GM21390 (cell line): Measurements from ENCODE around the gene SLC10A7.

ENCODE experiments used
- ATAC-seq: cut with Tn5 transposase; IDR thresholded peaks from one replicate; pipeline ENCODE4 v1.9.1; 2021; ENCODE audit not compliant: unreplicated experiment

SLC10A7 gene

DNA sequence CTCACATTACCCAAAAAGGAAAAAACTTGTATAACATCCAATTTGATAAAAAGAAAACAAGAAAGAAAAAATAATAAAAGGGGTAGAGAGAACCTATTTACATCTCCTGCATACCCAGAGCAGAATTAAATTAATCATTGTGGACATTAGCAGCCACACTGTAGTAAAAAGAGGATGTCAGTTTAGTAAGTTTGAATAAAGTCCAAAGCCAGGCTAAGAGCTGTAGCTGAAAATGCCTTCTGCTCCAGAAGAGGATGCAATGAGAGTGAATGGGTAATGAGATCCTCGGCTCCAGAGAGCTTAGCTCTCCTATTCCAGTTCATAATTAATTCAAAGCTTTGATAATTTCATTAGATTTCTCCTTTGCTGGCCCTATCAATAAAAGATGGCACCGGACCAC is 78.2 kb downstream of the SLC10A7 start:
- no peak for ATAC-seq

DNA sequence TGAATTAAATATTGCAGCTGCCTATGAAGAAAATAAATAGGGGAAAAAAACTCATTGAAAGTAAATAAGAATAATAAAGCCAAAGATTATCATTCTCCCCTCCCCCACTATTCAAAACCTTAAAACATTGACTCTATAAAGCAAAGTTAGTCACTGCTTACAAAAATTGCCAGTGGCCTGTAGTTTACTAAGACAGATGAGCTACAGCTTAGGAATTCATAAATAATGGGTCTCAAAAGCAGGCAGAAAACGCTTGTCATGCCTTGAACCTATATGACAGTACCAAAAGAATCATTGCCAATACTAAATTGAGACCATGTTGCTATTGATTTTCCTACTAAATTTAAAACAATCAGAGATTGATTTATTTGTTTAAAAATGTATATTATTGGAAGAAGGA is 78.9 kb downstream of the SLC10A7 start:
- no peak for ATAC-seq

DNA sequence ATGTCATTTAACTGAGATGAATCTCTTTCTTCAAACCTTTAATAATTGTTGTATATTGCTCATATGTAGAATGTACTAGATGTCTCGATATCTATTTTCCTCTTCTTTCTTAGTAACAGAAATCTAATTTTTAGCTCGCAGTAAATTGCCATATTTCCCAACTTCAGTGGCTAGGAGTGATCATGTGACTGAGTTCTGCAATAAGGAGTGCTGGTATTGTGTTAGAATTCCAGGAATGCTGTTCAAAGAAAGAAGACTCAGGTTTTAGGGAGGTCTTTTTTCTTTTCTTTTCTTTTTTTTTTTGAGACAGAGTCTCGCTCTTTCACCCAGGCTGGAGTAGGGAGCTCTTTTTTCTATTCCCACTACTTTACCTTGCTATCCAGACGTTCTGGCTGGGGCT is 81.7 kb downstream of the SLC10A7 start:
- no peak for ATAC-seq

DNA sequence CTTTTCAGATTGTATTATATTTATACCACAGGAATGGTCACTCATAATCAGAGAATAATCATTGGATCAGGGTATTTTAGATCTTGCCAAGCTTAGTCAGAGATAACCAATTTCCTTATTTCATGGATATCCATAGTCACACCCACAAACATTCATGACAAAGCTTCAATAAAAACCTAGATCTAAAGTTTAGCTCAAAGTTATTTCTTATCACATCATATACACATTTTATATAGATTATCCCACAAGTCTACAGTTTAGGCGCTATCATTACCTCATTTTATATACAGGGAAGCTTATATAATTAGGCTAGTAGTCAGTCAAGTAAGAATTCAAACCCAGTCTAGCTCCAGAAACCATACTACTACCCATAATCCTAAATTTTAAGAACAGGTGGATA is 82.3 kb downstream of the SLC10A7 start:
- no peak for ATAC-seq

DNA sequence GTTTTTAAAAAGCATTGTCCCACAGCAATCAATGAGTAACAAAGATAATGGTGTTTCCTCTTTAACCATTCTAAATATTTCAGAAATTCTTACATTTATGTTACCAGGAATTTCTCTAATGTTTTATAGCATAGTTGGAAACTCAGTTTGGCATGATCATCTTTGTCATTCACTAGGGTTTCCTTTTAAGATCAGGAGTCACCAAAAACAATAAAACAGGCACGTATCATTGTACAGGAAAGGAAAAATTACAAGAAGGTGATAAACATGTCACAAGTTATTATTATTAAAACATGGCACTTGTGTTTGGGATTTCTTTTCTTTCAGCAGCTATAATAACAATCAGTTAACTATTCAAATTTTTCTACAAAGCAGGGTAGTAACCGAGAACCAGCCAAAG is 84.0 kb downstream of the SLC10A7 start:
- ATAC-seq = no peak

DNA sequence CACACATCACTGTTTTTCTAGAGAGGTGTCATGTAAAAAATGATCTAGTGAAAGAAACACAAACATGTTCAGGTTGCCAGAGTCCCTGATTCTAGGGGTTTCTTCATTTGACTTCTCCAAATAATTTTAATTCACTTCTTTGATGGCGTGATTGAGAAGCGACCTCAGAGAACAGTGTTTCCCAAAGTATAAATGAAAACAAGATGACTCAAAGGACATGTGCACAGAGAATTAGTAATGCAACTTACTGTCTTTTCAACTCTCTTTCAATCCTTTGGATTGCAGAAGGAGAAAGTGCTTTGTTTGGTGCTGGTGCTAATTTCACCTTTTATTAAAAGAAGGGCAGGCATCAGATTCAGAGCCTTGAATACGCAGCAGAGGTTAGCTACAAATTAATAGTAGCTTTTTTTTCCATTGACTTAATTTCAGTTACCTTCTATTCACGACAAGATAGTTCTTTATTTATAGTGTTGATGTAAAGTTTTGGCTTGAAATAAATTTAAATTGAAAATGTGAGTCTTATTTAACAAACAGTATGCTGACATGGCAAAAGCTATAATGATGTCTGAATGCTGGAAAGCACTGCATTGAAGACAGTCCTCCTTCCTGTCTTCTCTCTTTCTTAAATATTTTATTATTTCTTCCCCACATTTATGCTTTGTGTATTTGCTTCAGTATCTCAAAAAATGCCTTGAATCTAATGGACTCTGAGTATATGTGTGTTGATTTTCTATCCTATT is 85.1 kb downstream of the SLC10A7 start:
- no peak for ATAC-seq

DNA sequence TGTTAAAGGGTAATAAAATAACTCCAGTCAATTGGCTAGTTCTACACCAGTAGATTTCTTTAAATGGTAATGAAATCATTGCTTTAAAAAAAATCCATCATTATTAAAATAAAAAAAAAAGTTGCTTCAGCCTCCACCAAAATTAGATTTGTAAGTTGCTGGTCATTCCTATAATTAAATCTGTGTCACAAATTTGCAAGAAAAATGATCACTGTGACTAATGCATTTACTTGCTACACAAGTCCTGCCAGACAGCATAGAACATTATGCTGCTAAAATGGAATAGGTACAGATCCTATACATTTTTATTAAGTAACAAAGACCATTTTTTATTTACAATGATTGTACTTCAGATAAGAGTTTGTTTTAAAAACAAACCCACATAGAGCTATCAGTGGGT is 85.8 kb downstream of the SLC10A7 start:
- ATAC-seq = no peak

DNA sequence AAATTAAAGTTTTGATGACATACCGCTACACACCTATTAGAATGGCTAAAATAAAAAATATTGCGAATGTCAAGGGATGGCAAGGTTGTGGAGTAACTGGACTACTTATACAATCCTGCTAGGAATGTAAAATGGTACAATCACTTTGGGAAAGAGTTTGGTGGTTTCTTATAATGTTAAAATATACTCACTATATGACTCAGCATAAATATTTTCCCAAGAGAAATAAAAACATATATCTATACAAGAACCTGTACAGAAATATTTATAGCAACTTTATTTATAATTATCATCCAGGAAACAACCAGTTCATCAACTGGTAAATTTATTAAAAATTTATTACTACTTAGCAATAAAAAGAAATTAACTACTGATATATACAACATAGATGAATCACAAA is 89.7 kb downstream of the SLC10A7 start:
- ATAC-seq = no peak

DNA sequence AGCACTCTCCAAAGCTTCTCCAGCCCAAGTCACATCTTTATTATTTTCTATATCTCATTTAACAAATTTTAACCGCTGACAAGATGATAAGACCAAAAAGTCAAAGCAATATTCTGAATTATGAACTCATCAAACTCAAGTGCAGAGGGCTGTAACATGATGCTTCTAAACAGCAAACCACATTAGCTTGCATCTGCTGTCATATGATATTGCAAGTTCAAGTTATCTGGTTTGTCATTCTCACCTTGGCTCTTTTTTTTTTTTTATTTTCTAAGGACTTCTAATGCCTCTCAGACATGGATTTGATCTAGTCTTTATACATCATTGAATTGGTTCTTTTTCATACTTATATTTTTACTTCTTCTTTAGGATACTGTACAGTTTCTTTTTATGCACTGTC is 93.4 kb downstream of the SLC10A7 start:
- no peak for ATAC-seq

DNA sequence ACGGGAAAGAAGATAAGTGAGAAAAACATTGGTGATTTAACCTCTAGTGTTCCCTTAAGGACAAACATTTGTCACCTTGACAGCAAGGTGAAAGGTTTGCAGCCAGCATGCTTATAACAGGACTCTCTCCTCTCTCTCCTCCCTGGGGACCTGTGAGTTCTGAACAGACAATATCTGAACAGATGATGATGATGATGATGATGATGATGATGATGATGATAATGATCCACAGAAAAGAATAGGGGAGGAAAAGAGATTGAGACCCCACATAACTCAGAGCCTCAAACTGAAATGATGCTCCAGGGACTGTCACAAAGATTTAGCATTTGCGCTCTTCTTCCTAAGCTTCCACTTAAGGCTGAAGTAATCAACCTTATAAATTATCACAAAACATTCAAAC is 103.9 kb downstream of the SLC10A7 start:
- ATAC-seq = no peak

DNA sequence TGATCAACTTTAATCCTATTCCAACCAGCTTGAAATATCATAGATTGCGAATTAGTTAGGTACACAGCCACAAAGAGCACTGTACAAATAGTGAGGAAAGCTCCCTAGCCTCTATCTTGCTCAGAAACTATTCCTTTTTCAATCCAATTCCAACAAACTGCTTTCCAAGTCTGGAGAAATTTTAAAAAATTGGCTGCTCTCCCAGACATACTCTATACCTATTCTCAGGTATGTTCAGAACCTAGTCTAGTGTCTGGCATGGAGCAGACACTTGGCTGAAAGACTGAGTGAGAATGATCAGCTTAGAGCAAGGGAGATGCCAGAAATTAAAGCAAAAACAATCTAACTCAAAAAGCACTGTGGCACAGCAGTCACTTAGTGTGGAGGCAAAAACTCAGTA is 105.9 kb downstream of the SLC10A7 start:
- ATAC-seq = no peak

DNA sequence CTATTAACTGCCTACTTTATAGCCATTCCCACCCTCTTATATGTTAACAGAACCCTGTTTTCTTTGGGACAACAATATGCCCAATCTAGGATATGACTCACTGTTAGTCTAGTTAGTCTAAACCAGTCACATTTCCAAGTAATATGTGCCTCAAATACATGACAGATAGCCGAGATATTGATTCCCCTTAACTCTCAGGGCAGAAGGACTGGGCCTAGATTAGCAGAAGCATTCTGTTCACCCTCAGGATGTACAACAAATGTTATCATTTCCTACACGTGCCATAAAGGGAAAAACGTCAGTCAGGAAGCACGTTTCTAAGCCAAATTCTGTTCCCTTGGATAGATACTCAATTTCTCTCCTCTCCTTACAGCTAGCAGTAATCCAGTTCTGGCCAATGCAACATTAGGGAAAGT is 114.1 kb downstream of the SLC10A7 start:
- ATAC-seq = no peak

DNA sequence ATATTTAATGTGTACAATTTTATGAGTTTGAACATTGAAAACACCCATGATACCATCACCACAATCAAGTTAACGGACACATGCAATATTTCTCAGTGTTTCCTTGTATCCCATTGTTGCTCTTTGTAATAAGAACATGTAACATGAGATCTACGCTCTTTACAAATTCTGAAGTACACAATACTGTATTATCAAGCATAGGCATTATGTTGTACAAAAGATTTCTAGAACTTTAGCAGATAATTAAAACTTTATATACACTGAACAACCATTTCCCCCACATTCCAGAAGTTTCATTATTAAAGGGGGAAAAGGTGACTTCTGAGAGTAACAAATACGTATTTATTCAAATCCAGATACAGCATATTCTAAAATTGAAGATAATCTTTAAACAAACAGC is 114.5 kb downstream of the SLC10A7 start:
- no peak for ATAC-seq

DNA sequence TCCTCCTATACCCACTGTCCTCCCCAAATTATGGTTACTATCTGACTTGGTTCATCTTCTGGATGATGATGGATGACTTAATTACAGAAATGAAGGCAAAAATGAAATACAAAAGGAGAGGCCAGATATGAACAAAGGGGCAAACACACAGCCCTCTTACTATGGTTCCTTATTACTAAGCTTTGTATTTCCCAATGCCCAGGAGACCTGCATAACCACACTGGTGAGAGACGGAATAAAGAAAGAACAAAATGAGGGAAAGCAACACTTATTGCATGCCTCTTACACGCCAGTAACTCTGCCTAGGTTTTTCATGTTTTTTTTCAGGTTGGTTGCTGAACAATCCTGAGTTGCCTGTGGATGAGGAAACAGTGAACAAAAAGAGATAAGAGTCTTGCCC is 120.5 kb downstream of the SLC10A7 start:
- no peak for ATAC-seq

DNA sequence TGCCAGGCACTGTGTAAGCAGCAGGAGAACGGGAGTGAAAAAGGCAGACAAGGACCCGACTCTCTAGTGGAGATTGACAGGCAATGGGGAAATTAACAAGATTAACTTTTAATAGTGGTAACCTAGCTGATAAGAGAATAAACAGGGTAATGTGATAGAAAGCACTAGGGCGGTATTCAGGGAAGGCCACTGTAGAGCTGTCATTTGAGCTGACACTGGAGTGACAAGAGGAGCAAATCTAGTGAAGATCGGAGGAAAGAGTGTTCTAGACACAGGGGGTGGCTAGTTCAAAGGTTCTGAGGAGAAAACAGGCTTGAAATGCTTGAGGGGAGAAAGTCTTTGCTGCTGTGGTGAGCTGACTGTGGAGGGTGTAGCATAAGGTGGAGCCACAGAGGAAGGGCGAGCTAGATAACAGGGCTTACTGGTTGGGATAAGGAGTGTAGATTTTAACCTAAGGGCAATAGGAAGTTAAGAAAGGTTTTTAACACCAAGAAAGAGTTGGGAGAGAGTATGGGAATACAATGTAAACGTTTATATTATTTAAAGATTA is 122.8 kb downstream of the SLC10A7 start:
- ATAC-seq = no peak

DNA sequence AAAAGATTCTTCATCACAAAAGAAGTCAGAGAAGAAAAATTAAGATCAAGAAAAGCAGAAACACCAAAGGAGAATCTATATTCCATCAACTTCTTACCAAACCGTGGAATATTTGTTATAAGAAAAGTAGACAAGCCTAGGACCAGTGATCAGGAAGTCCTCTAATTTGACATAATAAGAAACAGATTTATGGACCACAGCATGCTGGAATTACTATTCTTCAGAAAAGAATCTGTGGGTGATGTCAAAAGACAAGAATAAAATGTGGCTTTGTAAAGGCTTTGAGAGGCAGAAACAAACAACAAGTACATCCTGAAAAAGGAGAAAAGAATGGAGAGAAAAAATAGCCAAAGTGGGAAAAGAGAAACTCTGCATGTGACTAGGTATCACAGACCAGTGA is 123.3 kb downstream of the SLC10A7 start:
- no peak for ATAC-seq

DNA sequence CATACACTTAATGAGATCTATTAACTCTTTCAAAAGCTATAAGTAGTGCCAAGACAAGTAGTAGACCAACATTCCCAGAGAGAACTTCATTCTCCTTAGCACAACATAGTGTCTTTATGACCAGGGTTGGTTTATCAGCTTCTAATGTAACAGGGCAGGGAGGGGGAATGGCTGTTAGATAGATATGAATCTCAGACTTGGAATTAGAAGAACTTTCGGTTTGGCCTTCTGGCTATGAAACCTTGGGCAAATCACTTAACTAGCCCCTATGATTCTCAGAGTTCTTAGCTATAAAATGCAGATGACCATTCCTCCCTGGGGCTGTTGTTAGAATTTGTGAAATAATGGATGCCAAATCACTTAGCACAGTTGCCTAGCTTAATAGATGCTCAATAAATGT is 132.2 kb downstream of the SLC10A7 start:
- no peak for ATAC-seq

DNA sequence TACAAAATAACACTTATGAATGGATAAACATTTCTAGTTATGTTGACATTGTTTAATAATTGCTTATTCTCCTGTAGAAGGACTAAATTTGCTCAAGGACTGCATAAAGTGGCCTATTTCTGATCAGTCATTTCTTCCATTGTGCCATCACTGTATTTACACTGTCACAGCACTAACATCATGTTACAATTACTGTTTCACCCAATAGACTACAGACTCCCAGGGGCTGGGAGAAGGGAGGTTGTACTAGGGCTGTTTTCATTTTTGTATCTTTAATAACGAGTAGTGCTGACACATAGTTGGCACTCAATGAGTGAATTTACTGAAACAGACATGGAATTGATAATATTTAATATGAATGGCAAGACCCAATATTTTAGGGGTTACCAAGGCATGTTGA is 139.5 kb downstream of the SLC10A7 start:
- no peak for ATAC-seq

DNA sequence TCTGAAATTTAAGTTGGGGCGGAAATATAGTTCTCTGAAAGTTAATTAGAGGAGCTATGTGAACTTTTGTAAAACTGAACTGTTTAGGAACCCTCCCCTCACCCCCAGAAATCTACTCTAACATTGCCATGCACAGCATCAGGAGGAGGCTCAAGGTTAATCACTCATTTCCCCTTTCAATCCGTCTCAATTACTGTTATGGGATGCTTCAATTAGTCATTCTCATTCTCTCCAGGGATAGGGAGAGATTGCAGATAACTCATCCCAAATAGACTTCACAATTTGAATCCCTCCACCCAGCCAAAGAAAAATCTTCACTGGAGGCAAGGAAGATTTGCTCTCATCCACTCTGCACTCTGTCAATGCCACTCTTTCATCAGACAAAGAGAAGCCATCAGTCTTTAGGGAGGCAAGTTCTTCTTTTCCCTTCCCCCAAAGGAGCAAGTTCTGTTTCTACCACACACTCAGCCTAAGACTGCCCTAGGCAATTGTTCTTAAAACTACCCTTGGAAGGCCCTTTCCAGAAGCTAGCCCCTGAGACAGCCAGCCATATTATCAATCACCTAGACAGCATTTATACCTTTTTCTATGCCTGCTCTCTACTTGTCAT is 140.4 kb downstream of the SLC10A7 start:
- no peak for ATAC-seq

DNA sequence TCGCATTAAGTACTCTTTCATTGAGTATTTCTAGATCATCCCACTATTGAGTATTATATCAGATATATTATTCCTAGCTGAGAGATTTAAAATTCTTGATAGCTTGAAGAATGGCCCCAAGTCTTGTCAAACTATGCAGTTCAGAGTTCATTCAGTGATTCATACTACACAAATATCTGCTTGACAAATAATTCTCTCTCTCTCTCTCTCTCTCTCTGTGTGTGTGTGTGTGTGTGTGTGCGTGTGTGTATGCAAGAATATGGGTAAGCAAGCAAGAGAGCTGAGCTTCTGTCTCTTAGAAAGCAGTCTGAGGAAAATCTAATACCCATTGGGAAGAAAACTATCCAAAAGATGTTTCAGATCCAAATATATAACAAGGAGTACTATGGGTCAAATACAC is 142.0 kb downstream of the SLC10A7 start:
- ATAC-seq = no peak

DNA sequence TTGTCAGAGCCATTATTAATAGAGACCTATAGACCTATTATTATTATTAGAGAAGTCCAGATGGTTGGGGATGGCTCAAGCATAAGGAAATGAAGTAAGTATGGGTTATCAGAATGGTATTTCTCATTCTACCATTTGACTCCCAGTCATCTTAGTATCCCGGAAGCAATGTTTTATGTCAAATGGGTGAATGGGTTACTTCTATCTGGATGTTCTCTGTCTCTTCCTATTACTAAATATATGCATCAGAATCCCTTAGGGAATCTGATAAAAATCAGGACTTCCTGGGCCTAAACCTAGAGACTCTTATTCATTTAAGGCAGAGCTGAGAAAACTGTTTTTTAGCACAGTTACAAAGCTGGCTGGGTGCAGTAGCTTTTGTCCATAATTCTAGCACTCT is 149.9 kb downstream of the SLC10A7 start:
- ATAC-seq = no peak

DNA sequence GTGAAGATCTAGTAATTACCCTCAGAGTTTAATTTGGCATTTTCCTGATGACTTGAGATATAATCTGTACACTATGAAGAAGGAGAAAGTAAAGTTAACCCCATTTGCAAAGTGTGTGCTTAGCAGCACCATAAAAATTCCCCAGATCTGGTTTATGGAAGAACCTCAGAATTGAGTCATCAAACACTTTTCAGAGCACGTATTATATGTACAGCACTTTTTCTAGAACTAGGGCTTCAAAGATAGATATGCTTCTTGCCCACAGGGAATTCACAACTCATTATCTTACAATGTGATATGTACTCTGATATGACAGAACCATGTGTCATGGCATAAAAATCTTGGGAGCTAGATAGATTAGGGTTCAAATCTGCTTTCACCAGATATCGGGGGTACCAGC is 150.9 kb downstream of the SLC10A7 start:
- ATAC-seq = no peak

DNA sequence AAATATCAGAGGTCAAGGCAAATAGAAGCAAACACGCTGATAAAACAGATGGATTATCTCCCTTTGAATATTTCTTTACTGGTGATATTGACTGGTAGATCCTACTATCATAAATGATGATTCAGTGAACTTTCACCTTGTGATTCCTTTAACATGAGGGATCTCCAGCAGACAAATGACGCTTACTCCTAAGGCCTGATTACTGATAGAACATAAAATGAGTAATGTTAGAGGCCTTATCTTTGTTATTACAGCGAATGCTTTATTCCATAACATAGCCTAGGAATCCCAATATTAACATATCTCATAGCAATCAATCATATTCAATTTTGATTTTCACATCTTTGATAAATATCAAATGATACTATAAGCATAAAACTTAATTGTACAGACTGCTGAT is 152.3 kb downstream of the SLC10A7 start:
- no peak for ATAC-seq
